GM06990 (cell line): ENCODE results near the gene HS3ST1.

Experiments
- DNase-seq: peaks from one replicate; pipeline ENCODE4 v3.0.0-alpha.2; 2011; ENCODE audit not compliant: insufficient read length; ENCODE audit errors: extremely low read depth
- H3K27me3 ChIP-seq: replicated peaks from 2 replicates; pipeline ENCODE4 v1.6.0; 2011; ENCODE audit warnings: low read length; ENCODE audit not compliant: control insufficient read depth, insufficient read depth
- H3K36me3 ChIP-seq: 2 replicates; pipeline ENCODE4 v1.5.1; 2011; ENCODE audit warnings: low read length; ENCODE audit not compliant: control insufficient read depth, insufficient read depth
- H3K4me3 ChIP-seq: replicated peaks from 2 replicates; pipeline ENCODE4 v1.5.1; 2011; ENCODE audit warnings: low read depth, mild to moderate bottlenecking, control low read depth, low read length
- CTCF ChIP-seq: IDR thresholded peaks from 2 replicates; pipeline ENCODE4 v1.5.1; 2011; ENCODE audit warnings: low read length, control low read depth, mild to moderate bottlenecking, inconsistent platforms; ENCODE audit not compliant: insufficient read depth, poor library complexity, severe bottlenecking

HS3ST1 gene

GRCh38 chr4:11376146-11376545 is 52.5 kb downstream of the HS3ST1 start:
- DNase-seq: no peak
- Histone ChIP-seq H3K4me3 (no peak overlapping the region), H3K27me3 (no peaks in the 10 kb centered on the region), H3K36me3 (no peaks in the 10 kb centered on the region)
- TF ChIP-seq CTCF: no peak

GRCh38 chr4:11368701-11369115 is 60.0 kb downstream of the HS3ST1 start:
- Histone ChIP-seq H3K36me3 (no peaks in the 10 kb centered on the region), H3K4me3 (peak overlapping the region; percentile 44), H3K27me3 (no peaks in the 10 kb centered on the region)
- TF ChIP-seq CTCF: no peak
- no peak for DNase-seq

GRCh38 chr4:11367371-11367770 is 61.3 kb downstream of the HS3ST1 start:
- Histone ChIP-seq H3K4me3 (no peak overlapping the region), H3K36me3 (no peaks in the 10 kb centered on the region), H3K27me3 (no peaks in the 10 kb centered on the region; the same call in 1 of the 2 replicates)
- no peak for DNase-seq
- no peak for TF ChIP-seq CTCF

GRCh38 chr4:11366859-11367258 is 61.8 kb downstream of the HS3ST1 start:
- Histone ChIP-seq H3K36me3 (no peaks in the 10 kb centered on the region), H3K27me3 (no peaks in the 10 kb centered on the region; the same call in 1 of the 2 replicates), H3K4me3 (no peak overlapping the region)
- no peak for DNase-seq
- no peak for TF ChIP-seq CTCF

- Histone ChIP-seq H3K36me3 (no peaks in the 10 kb centered on the region), H3K27me3 (no peaks in the 10 kb centered on the region; the same call in 1 of the 2 replicates), H3K4me3 (no peak overlapping the region)
- TF ChIP-seq CTCF: no peak
- no peak for DNase-seq
These were observed 63.7 kb downstream of the HS3ST1 start for GRCh38 chr4:11365039-11365438.

GRCh38 chr4:11359591-11359990 is 69.1 kb downstream of the HS3ST1 start:
- Histone ChIP-seq H3K4me3 (no peak overlapping the region), H3K27me3 (no peaks in the 10 kb centered on the region; the same call in 1 of the 2 replicates), H3K36me3 (no peaks in the 10 kb centered on the region)
- TF ChIP-seq CTCF: no peak
- no peak for DNase-seq
